WTC11 (cell line): ENCODE measurements around the gene DYSF. TPM values are rescaled to one million over a fixed set of nuclear protein-coding genes. Genes with fewer than 3 reads are reported as not detected.
A peak's percentile ranks its signal among the peaks of the same experiment; 100 is the strongest.

Experiments
- ATAC-seq: fragments of 200-7000 bp; cut with Tn5 transposase; 2 replicates; pipeline ENCODE4 v1.10.0; 2021; ENCODE audit warnings: mild to moderate bottlenecking, moderate library complexity
- CTCF ChIA-PET: fragments of 300-600 bp; sonication (Branson Sonifier 250); formaldehyde crosslinking; loops from one replicate; lab custom pipeline; 2021; ENCODE audit warnings: antibody characterized with exemption; lab: Charles Lee
- POLR2A ChIA-PET: fragments of 350-600 bp; sonication (Branson Sonifier 250); formaldehyde crosslinking; loops from one replicate; lab custom pipeline; 2021; ENCODE audit warnings: antibody characterized with exemption; lab: Charles Lee
- DNase-seq: peaks from one replicate; pipeline ENCODE4 v3.0.0; 2021; ENCODE audit warnings: low spot score
- H3K27ac Mint-ChIP-seq: 2 replicates; pipeline ENCODE4 v1.8.0; 2021; ENCODE audit warnings: mixed read lengths
- H3K27me3 Mint-ChIP-seq: 2 replicates; pipeline ENCODE4 v1.8.0; 2021; ENCODE audit warnings: low read depth, mild to moderate bottlenecking, moderate library complexity, mixed read lengths
- H3K36me3 Mint-ChIP-seq: 2 replicates; pipeline ENCODE4 v1.8.0; 2021; ENCODE audit warnings: mixed read lengths
- H3K4me1 Mint-ChIP-seq: 2 replicates; pipeline ENCODE4 v1.8.0; 2022; ENCODE audit warnings: mixed read lengths
- H3K4me3 Mint-ChIP-seq: 2 replicates; pipeline ENCODE4 v1.8.0; 2021; ENCODE audit warnings: mild to moderate bottlenecking, moderate library complexity, mixed read lengths
- H3K9me3 Mint-ChIP-seq: 2 replicates; pipeline ENCODE4 v1.8.0; 2021; ENCODE audit warnings: mixed read lengths
- ATF1 ChIP-seq: sonication (generic); formaldehyde crosslinking; IDR thresholded peaks from 2 replicates; pipeline ENCODE4 v1.8.1; 2023; ENCODE audit warnings: mild to moderate bottlenecking, moderate library complexity, missing genetic modification reagents
- ESRRA ChIP-seq: sonication (generic); formaldehyde crosslinking; IDR thresholded peaks from 2 replicates; pipeline ENCODE4 v1.8.1; 2022; ENCODE audit warnings: mild to moderate bottlenecking, missing genetic modification reagents, borderline replicate concordance
- GABPB1 ChIP-seq: sonication (generic); formaldehyde crosslinking; IDR thresholded peaks from 2 replicates; pipeline ENCODE4 v1.8.1; 2023; ENCODE audit warnings: mild to moderate bottlenecking, missing genetic modification reagents
- GRHL2 ChIP-seq: fragments of 250-450 bp; sonication (Bioruptor Pico); IDR thresholded peaks from 2 replicates; pipeline ENCODE4 v1.8.0; 2022; ENCODE audit warnings: mild to moderate bottlenecking, moderate library complexity; ENCODE audit not compliant: insufficient replicate concordance, severe bottlenecking
- KAT7 ChIP-seq: sonication (generic); formaldehyde crosslinking; IDR thresholded peaks from 2 replicates; pipeline ENCODE4 v1.8.1; 2023; ENCODE audit warnings: missing genetic modification reagents, mild to moderate bottlenecking, borderline replicate concordance
- NFYB ChIP-seq: sonication (generic); formaldehyde crosslinking; conservative IDR thresholded peaks from 2 replicates; pipeline ENCODE4 v1.8.0; 2022; ENCODE audit warnings: low read depth, missing genetic modification reagents
- RELA ChIP-seq: sonication (generic); formaldehyde crosslinking; IDR thresholded peaks from 2 replicates; pipeline ENCODE4 v1.8.1; 2022; ENCODE audit warnings: missing genetic modification reagents, mild to moderate bottlenecking, borderline replicate concordance
- ZNF263 ChIP-seq: sonication (generic); formaldehyde crosslinking; IDR thresholded peaks from 2 replicates; pipeline ENCODE4 v1.8.1; 2022; ENCODE audit warnings: low read depth, mild to moderate bottlenecking, moderate library complexity, missing genetic modification reagents
- ZNF671 ChIP-seq: fragments of 250-450 bp; sonication (Bioruptor Pico); IDR thresholded peaks from 2 replicates; pipeline ENCODE4 v1.8.0; 2021; ENCODE audit warnings: mild to moderate bottlenecking
- total RNA-seq: library from RNA; stranded (reverse); gene quantifications from 3 replicates; pipeline ENCODE4 v1.2.3, GENCODE V29; 2021
- TF ChIP-seq, protein P1 (sequence below): sonication (generic); formaldehyde crosslinking; IDR thresholded peaks from 2 replicates; pipeline ENCODE4 v1.8.0; 2022; ENCODE audit warnings: mild to moderate bottlenecking, missing genetic modification reagents
- TF ChIP-seq, protein P2 (sequence below): sonication (generic); formaldehyde crosslinking; IDR thresholded peaks from 2 replicates; pipeline ENCODE4 v1.8.1; 2022; ENCODE audit warnings: mild to moderate bottlenecking, missing genetic modification reagents, moderate library complexity, borderline replicate concordance
- TF ChIP-seq, protein P3 (sequence below): sonication (generic); formaldehyde crosslinking; IDR thresholded peaks from 2 replicates; pipeline ENCODE4 v1.8.1; 2023; ENCODE audit warnings: mild to moderate bottlenecking, missing genetic modification reagents, moderate library complexity
- TF ChIP-seq, protein P4 (sequence below): fragments of 250-450 bp; sonication (Bioruptor Pico); IDR thresholded peaks from 2 replicates; pipeline ENCODE4 v1.9.0; 2021; ENCODE audit warnings: mild to moderate bottlenecking
- TF ChIP-seq, protein P5 (sequence below): sonication (generic); formaldehyde crosslinking; IDR thresholded peaks from 2 replicates; pipeline ENCODE4 v1.8.0; 2023; ENCODE audit warnings: missing genetic modification reagents
- TF ChIP-seq, protein P6 (sequence below): sonication (generic); formaldehyde crosslinking; IDR thresholded peaks from 2 replicates; pipeline ENCODE4 v1.8.1; 2023; ENCODE audit warnings: mild to moderate bottlenecking, moderate library complexity, missing genetic modification reagents
- TF ChIP-seq, protein P7 (sequence below): sonication (generic); formaldehyde crosslinking; IDR thresholded peaks from 2 replicates; pipeline ENCODE4 v1.8.1; 2023; ENCODE audit warnings: mild to moderate bottlenecking, missing genetic modification reagents
- TF ChIP-seq, protein P8 (sequence below): sonication (generic); formaldehyde crosslinking; IDR thresholded peaks from 2 replicates; pipeline ENCODE4 v1.8.0; 2022; ENCODE audit warnings: mild to moderate bottlenecking, missing genetic modification reagents
- TF ChIP-seq, protein P9 (sequence below): sonication (generic); formaldehyde crosslinking; IDR thresholded peaks from 2 replicates; pipeline ENCODE4 v1.8.0; 2022; ENCODE audit warnings: missing genetic modification reagents
- TF ChIP-seq, protein P10 (sequence below): sonication (generic); formaldehyde crosslinking; IDR thresholded peaks from 2 replicates; pipeline ENCODE4 v1.8.0; 2023; ENCODE audit warnings: mild to moderate bottlenecking, missing genetic modification reagents

DYSF gene
- total RNA-seq, 1 experiment from 2014 or later: 14.8 TPM

DNA sequence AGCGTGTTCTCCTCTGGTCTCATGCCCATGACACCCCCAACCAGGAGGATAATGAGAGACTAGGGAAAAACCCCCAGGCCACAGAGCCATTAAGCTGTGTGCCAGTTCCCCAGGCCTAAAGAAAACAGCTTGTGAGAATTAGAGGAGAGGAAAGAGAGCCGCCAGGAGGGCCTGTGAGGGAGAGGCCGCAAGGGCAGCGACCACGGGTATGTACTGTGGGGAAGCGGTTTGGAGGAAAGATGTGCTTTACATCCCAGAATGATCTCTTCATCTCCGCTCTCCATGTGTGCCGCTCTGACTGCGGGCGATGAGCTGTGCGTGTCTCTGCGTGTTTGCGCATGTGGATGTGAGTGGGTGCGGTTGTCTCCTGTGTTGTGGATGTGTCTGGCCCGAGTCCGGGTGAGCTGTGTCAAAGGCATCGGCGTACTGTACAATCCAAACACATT, 82.9 kb downstream of the DYSF start:
- H3K4me1 Mint-ChIP-seq: no peaks in the 10 kb centered on the region
- peak; percentile 7 for DNase-seq
- no peak for ATAC-seq
- ChIA-PET POLR2A (no interaction called here), CTCF (interaction anchor here (1.1 kb wide), 2 partner anchors 21 to 266 kb away, joined by 3 to 4 read pairs; no protein-coding TSS in a partner anchor)
- H3K27ac Mint-ChIP-seq: no peak overlapping the region
- peaks cover 6% of the 10 kb centered on the region for H3K9me3 Mint-ChIP-seq
- H3K27me3 Mint-ChIP-seq: no peaks in the 10 kb centered on the region
- H3K4me3 Mint-ChIP-seq: no peak overlapping the region
- peaks cover 6% of the 10 kb centered on the region for H3K36me3 Mint-ChIP-seq
- TF ChIP-seq, protein P1, sequence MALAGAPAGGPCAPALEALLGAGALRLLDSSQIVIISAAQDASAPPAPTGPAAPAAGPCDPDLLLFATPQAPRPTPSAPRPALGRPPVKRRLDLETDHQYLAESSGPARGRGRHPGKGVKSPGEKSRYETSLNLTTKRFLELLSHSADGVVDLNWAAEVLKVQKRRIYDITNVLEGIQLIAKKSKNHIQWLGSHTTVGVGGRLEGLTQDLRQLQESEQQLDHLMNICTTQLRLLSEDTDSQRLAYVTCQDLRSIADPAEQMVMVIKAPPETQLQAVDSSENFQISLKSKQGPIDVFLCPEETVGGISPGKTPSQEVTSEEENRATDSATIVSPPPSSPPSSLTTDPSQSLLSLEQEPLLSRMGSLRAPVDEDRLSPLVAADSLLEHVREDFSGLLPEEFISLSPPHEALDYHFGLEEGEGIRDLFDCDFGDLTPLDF (CRISPR knock-in tag): no peak
- TF ChIP-seq, protein P2, sequence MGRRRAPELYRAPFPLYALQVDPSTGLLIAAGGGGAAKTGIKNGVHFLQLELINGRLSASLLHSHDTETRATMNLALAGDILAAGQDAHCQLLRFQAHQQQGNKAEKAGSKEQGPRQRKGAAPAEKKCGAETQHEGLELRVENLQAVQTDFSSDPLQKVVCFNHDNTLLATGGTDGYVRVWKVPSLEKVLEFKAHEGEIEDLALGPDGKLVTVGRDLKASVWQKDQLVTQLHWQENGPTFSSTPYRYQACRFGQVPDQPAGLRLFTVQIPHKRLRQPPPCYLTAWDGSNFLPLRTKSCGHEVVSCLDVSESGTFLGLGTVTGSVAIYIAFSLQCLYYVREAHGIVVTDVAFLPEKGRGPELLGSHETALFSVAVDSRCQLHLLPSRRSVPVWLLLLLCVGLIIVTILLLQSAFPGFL (CRISPR knock-in tag): no peak
- TF ChIP-seq, protein P3, sequence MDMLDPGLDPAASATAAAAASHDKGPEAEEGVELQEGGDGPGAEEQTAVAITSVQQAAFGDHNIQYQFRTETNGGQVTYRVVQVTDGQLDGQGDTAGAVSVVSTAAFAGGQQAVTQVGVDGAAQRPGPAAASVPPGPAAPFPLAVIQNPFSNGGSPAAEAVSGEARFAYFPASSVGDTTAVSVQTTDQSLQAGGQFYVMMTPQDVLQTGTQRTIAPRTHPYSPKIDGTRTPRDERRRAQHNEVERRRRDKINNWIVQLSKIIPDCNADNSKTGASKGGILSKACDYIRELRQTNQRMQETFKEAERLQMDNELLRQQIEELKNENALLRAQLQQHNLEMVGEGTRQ: no peak
- TF ChIP-seq, protein P4, sequence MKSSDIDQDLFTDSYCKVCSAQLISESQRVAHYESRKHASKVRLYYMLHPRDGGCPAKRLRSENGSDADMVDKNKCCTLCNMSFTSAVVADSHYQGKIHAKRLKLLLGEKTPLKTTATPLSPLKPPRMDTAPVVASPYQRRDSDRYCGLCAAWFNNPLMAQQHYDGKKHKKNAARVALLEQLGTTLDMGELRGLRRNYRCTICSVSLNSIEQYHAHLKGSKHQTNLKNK (CRISPR knock-in tag): no peak
- TF ChIP-seq KAT7: no peak
- no peak for TF ChIP-seq RELA
- TF ChIP-seq, protein P5, sequence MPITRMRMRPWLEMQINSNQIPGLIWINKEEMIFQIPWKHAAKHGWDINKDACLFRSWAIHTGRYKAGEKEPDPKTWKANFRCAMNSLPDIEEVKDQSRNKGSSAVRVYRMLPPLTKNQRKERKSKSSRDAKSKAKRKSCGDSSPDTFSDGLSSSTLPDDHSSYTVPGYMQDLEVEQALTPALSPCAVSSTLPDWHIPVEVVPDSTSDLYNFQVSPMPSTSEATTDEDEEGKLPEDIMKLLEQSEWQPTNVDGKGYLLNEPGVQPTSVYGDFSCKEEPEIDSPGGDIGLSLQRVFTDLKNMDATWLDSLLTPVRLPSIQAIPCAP (CRISPR knock-in tag): no peak
- TF ChIP-seq, protein P6, sequence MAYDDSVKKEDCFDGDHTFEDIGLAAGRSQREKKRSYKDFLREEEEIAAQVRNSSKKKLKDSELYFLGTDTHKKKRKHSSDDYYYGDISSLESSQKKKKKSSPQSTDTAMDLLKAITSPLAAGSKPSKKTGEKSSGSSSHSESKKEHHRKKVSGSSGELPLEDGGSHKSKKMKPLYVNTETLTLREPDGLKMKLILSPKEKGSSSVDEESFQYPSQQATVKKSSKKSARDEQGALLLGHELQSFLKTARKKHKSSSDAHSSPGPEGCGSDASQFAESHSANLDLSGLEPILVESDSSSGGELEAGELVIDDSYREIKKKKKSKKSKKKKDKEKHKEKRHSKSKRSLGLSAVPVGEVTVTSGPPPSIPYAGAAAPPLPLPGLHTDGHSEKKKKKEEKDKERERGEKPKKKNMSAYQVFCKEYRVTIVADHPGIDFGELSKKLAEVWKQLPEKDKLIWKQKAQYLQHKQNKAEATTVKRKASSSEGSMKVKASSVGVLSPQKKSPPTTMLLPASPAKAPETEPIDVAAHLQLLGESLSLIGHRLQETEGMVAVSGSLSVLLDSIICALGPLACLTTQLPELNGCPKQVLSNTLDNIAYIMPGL (CRISPR knock-in tag): no peak
- TF ChIP-seq GRHL2 (CRISPR knock-in tag): no peak
- TF ChIP-seq NFYB: no peak
- TF ChIP-seq, protein P7, sequence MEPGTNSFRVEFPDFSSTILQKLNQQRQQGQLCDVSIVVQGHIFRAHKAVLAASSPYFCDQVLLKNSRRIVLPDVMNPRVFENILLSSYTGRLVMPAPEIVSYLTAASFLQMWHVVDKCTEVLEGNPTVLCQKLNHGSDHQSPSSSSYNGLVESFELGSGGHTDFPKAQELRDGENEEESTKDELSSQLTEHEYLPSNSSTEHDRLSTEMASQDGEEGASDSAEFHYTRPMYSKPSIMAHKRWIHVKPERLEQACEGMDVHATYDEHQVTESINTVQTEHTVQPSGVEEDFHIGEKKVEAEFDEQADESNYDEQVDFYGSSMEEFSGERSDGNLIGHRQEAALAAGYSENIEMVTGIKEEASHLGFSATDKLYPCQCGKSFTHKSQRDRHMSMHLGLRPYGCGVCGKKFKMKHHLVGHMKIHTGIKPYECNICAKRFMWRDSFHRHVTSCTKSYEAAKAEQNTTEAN (CRISPR knock-in tag): no peak
- no peak for TF ChIP-seq ATF1 (CRISPR knock-in tag)
- TF ChIP-seq GABPB1 (CRISPR knock-in tag): no peak
- TF ChIP-seq ESRRA (CRISPR knock-in tag): no peak
- TF ChIP-seq, protein P8, sequence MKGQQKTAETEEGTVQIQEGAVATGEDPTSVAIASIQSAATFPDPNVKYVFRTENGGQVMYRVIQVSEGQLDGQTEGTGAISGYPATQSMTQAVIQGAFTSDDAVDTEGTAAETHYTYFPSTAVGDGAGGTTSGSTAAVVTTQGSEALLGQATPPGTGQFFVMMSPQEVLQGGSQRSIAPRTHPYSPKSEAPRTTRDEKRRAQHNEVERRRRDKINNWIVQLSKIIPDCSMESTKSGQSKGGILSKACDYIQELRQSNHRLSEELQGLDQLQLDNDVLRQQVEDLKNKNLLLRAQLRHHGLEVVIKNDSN: no peak
- TF ChIP-seq, protein P9, sequence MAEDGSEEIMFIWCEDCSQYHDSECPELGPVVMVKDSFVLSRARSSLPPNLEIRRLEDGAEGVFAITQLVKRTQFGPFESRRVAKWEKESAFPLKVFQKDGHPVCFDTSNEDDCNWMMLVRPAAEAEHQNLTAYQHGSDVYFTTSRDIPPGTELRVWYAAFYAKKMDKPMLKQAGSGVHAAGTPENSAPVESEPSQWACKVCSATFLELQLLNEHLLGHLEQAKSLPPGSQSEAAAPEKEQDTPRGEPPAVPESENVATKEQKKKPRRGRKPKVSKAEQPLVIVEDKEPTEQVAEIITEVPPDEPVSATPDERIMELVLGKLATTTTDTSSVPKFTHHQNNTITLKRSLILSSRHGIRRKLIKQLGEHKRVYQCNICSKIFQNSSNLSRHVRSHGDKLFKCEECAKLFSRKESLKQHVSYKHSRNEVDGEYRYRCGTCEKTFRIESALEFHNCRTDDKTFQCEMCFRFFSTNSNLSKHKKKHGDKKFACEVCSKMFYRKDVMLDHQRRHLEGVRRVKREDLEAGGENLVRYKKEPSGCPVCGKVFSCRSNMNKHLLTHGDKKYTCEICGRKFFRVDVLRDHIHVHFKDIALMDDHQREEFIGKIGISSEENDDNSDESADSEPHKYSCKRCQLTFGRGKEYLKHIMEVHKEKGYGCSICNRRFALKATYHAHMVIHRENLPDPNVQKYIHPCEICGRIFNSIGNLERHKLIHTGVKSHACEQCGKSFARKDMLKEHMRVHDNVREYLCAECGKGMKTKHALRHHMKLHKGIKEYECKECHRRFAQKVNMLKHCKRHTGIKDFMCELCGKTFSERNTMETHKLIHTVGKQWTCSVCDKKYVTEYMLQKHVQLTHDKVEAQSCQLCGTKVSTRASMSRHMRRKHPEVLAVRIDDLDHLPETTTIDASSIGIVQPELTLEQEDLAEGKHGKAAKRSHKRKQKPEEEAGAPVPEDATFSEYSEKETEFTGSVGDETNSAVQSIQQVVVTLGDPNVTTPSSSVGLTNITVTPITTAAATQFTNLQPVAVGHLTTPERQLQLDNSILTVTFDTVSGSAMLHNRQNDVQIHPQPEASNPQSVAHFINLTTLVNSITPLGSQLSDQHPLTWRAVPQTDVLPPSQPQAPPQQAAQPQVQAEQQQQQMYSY: no peak
- no peak for TF ChIP-seq ZNF263
- TF ChIP-seq, protein P10, sequence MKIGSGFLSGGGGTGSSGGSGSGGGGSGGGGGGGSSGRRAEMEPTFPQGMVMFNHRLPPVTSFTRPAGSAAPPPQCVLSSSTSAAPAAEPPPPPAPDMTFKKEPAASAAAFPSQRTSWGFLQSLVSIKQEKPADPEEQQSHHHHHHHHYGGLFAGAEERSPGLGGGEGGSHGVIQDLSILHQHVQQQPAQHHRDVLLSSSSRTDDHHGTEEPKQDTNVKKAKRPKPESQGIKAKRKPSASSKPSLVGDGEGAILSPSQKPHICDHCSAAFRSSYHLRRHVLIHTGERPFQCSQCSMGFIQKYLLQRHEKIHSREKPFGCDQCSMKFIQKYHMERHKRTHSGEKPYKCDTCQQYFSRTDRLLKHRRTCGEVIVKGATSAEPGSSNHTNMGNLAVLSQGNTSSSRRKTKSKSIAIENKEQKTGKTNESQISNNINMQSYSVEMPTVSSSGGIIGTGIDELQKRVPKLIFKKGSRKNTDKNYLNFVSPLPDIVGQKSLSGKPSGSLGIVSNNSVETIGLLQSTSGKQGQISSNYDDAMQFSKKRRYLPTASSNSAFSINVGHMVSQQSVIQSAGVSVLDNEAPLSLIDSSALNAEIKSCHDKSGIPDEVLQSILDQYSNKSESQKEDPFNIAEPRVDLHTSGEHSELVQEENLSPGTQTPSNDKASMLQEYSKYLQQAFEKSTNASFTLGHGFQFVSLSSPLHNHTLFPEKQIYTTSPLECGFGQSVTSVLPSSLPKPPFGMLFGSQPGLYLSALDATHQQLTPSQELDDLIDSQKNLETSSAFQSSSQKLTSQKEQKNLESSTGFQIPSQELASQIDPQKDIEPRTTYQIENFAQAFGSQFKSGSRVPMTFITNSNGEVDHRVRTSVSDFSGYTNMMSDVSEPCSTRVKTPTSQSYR: no peak
- no peak for TF ChIP-seq ZNF671
